HG03521 (cell line): Measurements from ENCODE around the gene CASK.
"Not testable (repeated sequence)": the region's sequence is repeated elsewhere in the genome, so short reads cannot be mapped to it uniquely, and the experiment has no call there.

Experiments used
- ATAC-seq: cut with Tn5 transposase; IDR thresholded peaks from one replicate; pipeline ENCODE4 v1.9.1; 2021; ENCODE audit warnings: mild to moderate bottlenecking, moderate library complexity; ENCODE audit not compliant: unreplicated experiment

CASK gene

DNA sequence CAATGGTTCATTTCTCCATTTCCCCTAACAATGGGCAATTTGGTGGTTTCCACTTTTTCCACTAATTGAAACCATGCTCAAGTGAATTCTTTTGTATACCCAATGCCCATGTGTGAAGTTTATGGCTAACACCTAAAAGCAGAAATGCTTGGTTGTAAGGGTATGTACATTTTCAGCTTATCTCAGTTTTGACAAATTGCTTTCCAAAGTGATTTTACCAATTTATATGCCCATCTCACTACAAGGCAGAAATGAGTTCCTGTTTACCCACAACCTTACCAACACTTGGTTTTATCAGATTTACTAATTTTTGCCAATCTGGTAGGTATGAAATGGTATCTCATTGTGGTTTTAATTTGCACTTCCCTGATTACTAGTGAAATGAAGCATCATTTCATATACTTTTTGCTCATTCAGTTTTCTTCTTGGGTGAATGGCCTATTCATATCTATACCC is 219.8 kb downstream of the CASK start:
- ATAC-seq = no peak

DNA sequence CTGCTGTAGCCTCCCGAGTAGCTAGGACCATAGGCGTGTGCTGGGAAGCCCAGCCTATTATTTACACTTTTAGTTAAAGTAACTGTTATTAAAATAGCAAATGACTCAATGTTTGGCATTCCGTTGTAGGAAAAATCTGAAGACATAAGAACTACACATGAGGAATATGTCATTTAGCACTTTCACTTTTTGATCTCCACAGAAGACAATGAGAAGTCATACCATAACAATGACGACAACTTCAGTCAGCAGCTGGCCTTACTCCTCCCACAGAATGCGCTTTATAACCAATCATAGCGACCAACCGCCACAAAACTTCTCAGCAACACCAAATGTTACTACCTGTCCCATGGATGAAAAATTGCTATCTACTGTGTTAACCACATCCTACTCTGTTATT is 227.9 kb downstream of the CASK start:
- no peak for ATAC-seq

DNA sequence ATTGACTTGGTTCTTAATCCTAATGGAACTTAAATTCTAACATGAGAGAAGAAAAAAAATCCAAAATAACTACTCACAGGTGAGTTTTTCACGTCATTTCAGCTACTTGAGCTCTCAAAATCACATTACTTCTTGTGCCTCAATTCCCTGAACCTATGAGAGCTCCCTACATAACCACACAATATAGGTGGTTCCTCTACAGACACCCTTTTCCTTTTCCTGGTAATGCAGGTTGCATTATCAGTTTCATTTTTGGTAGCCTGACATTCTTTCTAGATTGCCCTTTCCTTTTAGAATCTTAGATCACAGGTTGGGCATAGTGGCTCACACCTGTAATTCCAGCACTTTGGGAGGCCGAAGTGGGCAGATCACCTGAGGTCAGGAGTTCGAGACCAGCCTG is 230.3 kb downstream of the CASK start:
- no peak for ATAC-seq

DNA sequence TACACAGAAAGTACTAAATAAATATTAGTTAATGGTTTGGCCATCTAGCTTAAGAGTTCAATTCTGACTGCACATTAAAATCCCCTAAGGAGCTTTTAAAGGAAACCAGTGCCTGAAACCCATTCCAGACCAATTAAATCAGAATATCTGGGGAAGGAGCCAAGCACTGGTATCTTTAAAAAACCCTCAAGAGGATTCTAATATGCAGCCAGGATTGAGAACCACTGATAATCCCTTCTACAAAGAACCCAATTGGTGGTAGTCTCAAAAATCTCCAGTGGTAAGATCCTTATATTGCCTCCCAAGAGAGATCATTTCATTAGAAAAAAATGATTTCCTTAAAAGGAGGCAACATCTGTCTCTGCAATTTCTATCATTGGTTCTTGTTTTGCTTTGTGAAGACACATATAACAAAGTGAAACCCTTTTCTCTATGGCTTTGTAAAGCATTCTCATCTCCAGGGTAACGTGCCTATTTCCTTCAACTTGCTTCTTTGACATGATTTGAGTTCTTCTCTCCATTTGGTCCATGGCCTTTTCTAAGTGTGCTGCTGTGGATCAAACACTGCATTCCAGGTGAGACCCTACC is 231.1 kb downstream of the CASK start:
- no peak for ATAC-seq

DNA sequence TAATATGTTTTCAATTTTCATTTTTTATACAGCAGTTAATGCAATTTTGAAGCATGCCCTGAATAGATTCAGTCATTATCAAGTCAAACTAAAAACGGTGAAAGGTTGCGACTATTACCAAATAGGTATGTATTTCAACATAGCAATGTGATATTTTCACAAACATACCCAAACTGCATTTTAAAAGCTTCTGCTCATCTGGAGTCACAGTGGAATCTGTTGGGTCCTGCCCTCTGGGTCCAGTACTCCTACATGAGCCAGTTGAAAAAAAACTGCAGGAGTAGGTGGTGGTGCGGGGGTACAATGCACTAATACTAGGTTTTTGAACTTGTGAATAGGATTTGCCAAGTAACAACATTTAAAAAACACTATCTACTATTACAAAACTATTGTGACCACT is 233.6 kb downstream of the CASK start:
- no peak for ATAC-seq

DNA sequence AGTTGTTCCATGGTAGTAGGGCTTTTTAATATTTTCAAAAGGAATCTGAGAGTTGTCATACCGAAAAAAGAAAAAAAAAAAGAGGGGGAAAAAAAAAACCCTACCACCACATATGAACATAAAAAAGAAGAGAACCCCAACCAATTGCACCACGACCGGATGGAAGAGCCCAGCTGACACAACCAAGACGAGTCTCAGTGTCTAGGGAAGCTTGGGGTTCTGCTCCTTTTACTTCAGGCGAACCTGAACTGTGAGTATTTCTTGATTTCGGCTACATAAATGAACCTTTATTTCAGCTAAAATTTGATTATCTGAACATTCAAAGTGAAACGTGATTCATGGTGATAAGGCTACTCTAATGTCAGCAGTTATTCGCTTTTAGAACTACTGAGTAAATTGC is 234.5 kb downstream of the CASK start, which contains the start of gene GPR34:
Gene GPR34, plus strand, starts transcription at position 139 of the 400 bp plus-strand sequence. CDS start 6,661 bp downstream, outside the sequence.
- ATAC-seq = no peak

DNA sequence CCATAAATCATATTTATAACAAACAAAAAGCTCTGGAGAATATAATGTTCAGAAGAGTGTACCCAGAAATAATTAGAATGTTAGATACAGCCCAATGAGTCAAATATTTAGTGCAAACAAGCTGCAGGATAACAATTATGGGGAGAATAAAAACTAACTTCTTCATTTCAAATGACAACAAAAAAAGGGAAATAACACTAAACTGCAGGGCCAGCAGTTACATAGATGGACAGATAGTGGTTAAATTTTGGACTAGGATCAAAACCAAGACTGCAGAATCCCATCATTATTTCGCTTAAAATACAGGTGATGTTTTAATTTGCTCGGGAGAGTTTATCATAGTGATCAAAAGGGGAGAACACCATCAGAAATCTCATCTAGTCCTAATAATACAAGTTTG is 235.2 kb downstream of the CASK start:
- no peak for ATAC-seq

DNA sequence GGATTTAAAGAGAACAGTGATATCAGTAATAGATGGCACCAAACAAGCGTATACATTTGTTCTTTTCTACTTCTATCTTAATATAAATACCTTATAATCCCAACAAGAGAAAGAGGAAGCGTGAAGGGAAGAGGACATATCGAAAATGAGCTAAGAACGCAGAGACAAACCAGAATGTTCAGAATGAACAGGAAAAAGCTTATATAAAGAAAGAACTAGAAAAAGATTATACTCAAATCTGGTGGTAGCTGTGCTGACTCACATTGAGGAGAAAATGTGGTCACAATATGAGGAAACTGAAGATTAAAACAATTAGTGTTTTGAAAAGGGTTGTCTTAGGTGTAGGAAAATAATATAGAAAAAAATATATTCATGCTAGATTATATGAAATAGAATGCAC is 236.6 kb downstream of the CASK start:
- ATAC-seq = no peak

DNA sequence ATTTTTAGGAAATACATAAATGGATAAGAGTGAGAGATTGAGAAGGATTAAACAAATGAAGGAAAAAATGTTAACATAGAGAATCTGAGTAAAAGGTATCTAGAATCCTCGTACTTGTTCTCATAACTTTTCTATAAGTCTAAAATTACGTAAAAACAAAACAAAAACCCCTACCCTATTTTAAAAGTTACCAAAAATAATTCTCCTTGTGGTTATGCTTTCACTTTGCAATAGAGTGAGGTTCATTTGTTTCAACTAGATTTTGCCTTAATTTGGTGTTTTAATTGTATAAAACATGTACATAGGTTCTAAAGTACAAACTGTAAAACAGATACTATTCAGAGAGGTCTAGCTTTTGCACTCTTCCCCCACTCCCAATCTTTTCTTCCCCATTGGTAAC is 238.4 kb downstream of the CASK start:
- no peak for ATAC-seq

DNA sequence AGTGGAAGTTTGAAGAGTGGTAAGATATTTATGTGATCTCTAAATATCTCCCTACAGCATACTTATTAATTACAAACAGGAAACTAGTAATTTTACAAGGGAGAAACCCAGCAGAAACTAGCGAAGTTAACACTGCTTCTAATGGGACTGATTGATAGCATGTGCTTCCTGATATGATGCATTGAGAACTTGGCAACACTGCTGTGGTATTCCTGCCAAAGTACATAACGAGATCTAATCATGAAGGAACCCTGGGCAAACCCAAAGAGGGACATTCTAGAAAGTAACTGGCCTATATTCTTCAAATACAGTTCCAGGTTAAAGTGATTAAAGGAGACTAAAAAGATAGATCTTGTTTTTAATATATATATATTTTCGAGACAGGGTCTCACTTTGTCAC is 239.2 kb downstream of the CASK start:
- no peak for ATAC-seq

DNA sequence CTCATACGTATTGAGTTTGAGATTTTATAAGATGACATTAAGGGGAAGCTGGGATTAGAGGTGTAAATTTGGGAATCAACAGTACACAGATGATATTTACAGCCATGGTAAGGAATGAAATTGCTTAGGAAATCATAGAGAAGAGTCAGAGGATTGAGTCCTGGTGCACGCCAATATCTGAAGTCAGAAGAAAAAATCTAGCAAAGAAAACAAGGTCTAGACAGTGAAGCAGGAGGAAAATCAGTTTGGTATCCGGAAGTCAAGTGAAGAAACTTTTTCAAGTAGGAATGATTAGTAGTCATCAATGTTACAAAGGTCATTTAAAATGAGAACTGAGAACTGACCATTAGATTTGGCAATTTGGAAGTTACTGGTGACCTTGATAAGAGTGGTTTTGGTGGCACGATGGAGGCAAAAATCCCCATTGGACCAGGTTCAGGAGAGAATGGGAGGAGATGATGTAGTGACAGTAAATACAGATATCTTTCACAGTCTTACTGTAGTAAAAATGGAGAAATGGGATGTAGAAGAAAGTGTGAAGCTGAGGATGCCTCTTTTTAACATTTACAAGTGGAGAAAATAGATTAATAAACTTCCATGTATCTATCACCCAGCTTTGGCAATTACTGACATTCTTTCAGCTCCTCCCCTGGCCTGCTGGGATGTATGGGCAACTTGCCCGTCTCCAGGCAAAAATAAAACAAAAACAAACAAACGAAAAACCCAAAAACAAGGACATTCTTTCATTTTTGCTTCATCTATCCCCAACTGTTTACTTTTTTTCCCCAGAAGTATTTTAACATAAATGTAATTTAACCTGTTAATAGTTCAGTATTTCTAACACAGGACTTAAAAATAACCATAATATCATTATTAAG is 245.9 kb downstream of the CASK start:
- no peak for ATAC-seq

DNA sequence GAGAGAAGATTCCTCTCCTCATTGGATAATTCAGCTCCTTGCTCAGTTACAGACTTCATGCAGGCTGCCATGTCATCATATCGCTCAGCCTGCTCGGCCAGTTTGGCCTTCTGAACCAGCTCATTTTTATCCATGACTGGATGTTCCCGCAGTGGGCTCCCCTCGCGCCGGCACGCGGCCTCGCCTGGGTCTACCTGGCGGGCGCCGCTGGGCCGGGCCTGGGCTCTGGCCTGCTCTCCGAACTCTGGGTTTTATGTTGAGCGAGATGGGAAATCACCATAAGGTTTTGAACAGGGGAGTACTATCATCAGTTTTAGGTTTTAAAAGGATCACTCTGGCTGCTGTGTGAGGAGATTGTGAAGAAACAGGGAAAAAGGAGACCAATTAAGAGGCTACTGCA is 247.0 kb downstream of the CASK start:
- not testable (repeated sequence) for ATAC-seq

DNA sequence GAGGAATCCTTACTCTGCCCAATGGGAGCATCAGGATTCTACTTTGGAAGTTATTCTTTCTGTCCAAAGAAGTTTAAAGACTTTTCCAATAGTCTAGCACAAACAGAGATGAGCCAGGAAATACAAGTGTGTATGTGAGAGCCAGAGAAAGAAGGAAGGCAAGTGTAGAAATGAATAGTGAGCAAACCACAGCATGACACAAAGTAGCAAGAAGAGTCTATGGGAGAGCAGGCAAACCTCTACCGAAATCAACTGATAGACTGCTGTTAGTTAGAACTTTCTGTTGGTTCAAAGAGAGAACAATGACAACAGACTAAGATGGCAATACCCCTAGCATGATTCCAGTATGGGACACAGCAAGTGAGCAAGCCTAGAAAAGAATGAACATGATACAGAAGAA is 250.7 kb downstream of the CASK start:
- no peak for ATAC-seq

DNA sequence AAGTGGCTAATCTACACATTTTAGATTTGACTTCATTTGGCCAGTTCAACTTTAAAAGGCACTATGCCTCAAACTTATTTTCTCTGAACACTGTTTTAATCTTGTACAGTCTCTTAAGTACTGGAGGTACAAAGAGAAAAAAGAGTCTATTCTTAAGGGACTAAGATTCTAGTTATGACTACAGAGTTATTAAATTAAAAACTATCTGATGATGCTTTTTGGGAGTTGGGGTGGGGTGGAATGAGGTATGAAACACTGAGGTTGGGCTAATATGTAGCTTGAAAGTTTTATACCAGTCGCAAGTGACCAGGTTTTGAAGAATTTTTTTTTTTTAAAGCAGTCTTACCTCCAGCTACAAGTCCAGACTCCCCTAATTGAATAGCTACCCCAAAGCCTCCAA is 252.3 kb downstream of the CASK start:
- ATAC-seq = no peak

DNA sequence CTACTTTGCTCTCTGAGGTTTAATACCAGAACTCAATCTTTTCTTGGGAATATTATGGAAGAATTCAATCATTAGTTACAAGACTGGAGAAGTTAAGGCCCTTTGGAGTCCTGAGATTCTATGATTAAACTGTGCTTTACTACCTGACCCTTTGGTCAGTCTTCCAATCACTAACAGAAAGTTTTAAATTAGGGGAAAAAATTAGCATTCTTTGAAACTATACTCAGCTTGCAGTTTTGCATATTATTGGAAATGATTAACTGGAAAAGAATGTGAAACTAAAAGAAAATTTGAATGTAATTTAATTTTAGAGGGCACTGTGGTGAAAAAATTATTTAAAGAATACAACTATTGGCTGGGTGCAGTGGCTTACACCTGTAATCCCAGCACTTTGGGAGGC is 253.2 kb downstream of the CASK start:
- ATAC-seq = no peak

DNA sequence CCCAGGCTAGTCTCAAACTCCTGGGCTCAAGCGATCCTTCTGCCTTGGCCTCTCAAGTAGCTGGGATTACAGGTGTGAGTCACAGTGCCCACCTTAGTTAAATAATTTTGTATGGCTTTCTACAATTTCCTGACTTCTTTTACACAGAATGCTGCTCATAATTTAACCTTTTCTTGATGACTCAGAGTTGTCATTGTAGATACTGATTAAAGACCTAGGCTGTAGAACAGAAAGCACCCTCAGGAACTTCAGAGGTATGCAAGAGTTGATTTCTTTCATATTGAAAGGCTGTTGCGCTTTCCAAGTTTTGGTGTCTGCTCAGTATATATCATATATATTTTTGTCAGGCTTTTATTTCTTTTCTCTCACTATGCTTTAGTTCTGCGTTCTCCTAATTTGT is 255.7 kb downstream of the CASK start:
- no peak for ATAC-seq

DNA sequence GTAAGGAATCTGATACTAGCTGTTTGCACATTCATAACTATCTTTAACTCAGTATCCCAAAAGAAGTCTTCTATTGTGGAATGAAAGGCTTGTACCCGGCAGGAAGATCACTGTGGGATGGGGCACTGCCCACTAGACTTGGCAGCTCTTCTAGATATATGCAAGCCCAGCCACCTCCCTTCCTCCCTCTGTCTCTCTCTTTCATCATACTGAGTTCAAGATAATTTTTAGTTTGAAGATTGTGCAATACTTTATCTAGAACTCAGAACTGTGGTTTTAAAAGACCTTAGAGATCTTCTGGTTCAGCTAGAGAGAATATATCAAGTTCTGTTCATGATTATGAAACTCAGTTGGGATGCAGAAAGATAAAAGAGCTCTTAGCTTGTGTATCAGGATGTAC is 257.1 kb downstream of the CASK start:
- no peak for ATAC-seq

DNA sequence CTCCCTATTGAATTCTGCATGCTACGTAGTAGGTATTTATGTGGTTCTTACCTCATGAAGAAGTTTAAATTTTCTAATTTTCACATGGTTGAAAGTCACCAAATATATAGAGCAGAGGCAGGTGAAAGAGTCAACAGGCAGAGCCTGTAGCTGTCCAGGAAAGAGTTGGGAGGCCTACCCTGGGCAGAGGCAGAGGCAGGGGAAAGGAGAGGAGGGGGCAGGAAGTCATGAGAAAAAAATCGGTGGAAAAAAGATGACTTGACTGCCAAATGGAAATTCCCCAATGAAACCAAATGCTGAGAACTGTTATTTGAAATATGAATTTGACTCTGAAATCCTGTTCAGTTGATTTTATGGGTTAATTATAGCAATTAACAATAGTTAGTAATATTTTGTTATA is 257.7 kb downstream of the CASK start:
- ATAC-seq = no peak

DNA sequence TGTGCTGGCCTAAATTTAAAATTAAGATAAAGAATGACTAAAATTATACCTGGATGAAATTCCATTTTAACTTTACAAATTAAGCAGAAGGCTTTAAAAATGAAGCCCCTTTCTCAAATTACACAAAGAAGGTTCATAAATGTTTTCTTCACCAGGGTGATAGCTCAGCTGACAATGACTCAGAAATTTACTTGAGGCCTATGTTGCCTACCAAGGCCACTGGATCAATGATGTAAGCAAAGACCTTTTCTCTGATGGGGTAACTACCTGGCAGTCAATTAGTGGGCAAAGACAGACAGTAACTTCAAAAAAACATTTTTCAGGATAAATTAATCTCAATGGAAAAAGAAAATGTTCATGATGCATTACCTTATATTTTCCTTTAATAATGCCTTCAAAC is 258.4 kb downstream of the CASK start:
- no peak for ATAC-seq

DNA sequence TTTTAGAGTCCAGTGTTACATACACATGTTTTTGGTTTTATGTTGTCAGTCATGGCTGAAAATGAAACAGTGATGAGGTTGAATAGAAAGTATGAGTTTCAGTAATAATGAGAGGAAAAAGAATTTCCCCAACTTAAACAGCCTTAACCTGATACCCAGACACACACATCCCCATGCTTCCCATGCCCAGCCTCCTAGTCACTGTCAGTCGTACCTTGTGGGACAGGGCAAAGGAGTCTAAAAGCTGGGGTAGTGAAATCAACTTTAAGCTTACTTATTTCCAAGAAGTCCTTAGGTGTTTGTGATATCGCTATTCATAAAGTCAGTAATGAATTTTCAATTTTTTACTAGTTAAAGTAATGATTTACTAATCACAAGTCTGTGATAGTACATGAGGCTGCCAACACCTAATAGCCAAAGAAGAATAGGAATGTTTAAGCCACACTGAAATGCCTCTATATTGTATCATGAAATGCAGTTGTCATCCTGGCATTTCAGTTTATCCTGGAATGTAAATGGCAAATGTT is 258.9 kb downstream of the CASK start:
- ATAC-seq = peak; percentile 88

DNA sequence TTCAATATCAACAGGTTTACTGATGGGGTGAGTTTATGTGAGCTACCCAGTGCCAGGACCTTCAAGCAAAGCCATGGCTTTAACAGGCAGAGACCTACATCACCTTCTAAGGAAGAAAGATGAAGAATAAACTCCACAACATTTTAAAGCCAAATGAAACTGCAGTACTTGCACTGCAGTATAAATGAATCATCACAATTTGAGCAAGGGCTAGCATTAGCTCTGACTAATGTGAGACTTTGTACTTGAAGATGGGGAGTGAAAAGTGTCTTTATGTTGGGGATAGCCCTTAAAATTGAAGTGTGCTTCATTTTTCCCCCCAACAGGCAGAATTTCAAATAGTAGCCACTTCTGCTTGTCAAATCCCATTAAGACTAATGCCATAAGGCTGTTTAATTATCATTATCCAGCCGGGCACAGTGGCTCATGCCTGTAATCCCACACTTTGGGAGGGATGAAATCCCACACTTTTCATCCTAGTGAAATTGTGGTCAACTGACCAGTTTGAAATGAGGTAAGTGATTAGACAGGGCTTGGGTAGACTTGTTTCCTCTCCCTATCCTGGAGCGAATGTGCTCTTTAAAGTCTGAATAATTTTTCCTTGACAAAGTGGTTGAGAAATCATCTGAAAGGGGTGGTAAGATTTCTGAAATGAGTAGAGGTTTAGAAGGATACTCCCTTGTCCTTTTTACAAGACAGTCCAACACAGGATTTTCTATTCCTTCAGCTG is 261.8 kb downstream of the CASK start:
- no peak for ATAC-seq

DNA sequence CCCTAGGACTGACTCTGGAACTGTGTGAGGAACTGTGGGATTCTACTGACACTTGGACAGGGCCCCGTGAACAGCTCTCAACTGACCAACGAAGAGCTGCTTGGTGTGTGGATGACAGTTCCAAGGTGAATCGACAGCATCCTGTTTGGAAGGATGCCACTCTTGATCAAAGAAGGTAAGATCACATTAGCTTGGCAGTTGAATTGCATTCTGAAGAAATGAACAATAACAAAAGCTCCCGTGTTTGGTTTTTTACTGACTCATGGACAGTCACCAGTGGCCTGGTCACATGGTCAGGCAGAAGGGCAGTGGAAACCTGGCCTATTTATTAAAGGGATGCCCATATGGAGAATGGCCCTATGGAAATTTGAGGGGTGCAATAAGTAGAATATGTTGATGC is 267.7 kb downstream of the CASK start:
- no peak for ATAC-seq
